ENCODE results near the gene RGL3.
"Not testable (repeated sequence)": the region's sequence is repeated elsewhere in the genome, so short reads cannot be mapped to it uniquely, and the experiment has no call there.

Gene RGL3

GRCh38 chr19:11416346-11417052, 2.6 kb downstream of the RGL3 start:
- DNase-seq, result no peak

- DNase-seq, result no peak
Measured at GRCh38 chr19:11414544-11414943, 4.6 kb downstream of the RGL3 start.

GRCh38 chr19:11410682-11411081, 8.4 kb downstream of the RGL3 start:
- no peak for DNase-seq

GRCh38 chr19:11408591-11408990, 10.5 kb downstream of the RGL3 start:
- DNase-seq, result no peak

- not testable (repeated sequence) for DNase-seq
Measured at GRCh38 chr19:11406703-11407236, 12.3 kb downstream of the RGL3 start.

- DNase-seq, result no peak
Measured at GRCh38 chr19:11405846-11406643, 13.1 kb downstream of the RGL3 start.

GRCh38 chr19:11404588-11405222, 14.4 kb downstream of the RGL3 start:
- DNase-seq, result no peak

GRCh38 chr19:11401808-11402543, 17.1 kb downstream of the RGL3 start:
- no peak for DNase-seq

- no peak for DNase-seq
Measured at GRCh38 chr19:11400798-11401197, 18.3 kb downstream of the RGL3 start.

GRCh38 chr19:11399667-11400066, 19.4 kb downstream of the RGL3 start:
- DNase-seq, result no peak

GRCh38 chr19:11397089-11397610, 22.0 kb downstream of the RGL3 start:
- no peak for DNase-seq

GRCh38 chr19:11390933-11391680, 28.0 kb downstream of the RGL3 start:
- DNase-seq, result no peak

GRCh38 chr19:11390359-11390758, 28.8 kb downstream of the RGL3 start:
- DNase-seq, result no peak

GRCh38 chr19:11387162-11388034, 31.7 kb downstream of the RGL3 start:
- DNase-seq, result no peak

GRCh38 chr19:11384778-11385129, 34.4 kb downstream of the RGL3 start:
- DNase-seq, result no peak

- DNase-seq, result no peak
Measured at GRCh38 chr19:11383706-11384048, 35.4 kb downstream of the RGL3 start.

- DNase-seq, result peak; percentile 29
Measured at GRCh38 chr19:11382898-11383705, 36.0 kb downstream of the RGL3 start.

GRCh38 chr19:11380653-11381537, 38.2 kb downstream of the RGL3 start:
- DNase-seq, result peak; percentile 88

- no peak for DNase-seq
Measured at GRCh38 chr19:11379857-11380350, 39.2 kb downstream of the RGL3 start.

Data from GDM1 (cell line).